T-helper 1 cell (primary cell): ENCODE results near the gene ACACB.

Experiments
- DNase-seq, 5 donors: peaks; one replicate each; pipeline ENCODE4 v3.0.0-alpha.2; 2012 to 2020

Gene ACACB

GRCh38 chr12:109178532-109178931, 62.1 kb downstream of the ACACB start:
- DNase-seq = no peak

DNA sequence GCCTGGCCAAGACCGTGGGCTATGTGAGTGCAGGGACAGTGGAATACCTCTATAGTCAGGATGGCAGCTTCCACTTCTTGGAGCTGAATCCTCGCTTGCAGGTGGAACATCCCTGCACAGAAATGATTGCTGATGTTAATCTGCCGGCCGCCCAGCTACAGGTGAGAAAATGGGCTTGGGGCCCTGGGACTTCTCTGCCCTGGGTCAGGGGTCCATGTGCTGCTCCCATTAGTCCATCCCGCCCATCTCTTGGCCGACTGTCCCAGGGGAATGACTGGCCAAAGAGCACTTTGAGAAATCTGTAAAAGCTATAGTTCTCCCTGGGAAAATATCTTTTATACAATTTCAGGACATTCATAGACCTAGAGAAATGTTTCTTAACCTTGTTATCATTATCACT, 63.5 kb downstream of the ACACB start:
- DNase-seq = no peak

GRCh38 chr12:109182041-109182839, 65.9 kb downstream of the ACACB start:
- no peak for DNase-seq

- no peak for DNase-seq
Observed at GRCh38 chr12:109185441-109185840, 69.1 kb downstream of the ACACB start.

- no peak for DNase-seq
Observed at GRCh38 chr12:109186993-109187653, 70.7 kb downstream of the ACACB start.

DNA sequence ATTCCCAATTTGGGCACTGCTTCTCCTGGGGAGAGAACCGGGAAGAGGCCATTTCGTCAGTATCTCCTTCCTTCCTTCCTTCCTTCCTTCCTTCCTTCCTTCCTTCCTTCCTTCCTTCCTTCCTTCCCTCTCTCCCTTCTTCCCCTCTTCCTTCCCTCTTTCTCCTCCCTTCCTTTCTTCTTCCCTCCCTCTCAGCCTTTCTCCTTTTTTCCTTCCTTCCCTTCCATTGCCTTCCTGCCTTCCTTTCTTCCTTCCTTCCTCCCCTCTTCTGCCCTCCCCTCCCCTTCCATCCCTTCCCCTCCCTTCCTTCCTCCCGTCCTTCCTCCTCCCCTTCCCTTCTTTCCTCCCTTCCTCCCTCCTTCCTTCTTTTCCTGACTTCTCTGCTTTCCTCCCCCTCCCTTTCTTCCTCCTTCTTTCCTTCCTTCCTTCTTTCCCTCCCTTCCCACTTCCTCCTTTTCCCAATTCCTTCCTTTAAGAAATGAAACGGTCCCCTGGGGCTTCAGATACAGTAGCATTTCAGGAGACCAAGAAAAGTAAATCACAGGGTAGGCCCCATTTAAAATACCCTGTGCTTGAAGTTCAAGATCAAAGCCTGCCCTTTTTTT, 71.8 kb downstream of the ACACB start:
- no peak for DNase-seq

DNA sequence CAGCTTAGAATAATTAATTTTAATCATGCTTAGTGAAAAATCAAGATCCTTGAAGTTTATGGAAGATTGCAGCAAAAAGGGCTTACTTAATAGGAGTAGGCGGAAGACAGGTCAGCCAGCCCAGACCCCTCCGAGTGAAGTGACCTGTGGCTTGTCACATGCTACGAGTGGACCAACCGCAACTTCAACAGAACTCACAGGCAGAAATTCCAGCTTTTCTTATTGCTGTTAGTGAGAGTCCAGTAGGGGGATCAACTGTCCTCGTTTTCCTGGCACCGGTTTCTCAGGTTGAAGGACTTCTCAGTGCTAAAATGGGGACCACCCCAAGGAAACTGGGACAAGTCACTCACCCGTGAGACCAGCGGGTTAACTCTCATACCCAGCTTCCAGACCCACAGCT, 72.9 kb downstream of the ACACB start:
- DNase-seq = no peak

GRCh38 chr12:109191621-109192250, 75.3 kb downstream of the ACACB start:
- DNase-seq = no peak

- DNase-seq = no peak
Observed at GRCh38 chr12:109192358-109192757, 76.0 kb downstream of the ACACB start.

DNA sequence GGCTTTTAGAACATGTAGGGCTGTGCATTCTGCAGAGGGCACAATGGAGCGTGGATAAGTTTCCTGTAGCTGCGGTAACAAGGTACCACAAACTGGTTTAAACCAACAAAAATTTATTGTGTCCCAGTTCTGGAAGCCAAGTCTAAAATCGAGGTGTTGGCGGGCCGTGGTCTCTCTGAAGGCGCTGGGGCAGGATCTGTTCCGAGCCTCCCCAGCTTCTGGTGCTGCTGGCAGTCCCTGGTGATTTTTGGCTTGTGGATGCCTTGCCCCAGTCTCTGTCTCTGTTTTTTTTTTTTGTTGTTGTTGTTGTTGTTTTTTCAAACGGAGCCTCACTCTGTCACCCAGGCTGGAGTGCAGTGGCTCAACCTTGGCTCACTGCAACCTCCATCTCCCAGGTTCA, 77.5 kb downstream of the ACACB start:
- no peak for DNase-seq

DNA sequence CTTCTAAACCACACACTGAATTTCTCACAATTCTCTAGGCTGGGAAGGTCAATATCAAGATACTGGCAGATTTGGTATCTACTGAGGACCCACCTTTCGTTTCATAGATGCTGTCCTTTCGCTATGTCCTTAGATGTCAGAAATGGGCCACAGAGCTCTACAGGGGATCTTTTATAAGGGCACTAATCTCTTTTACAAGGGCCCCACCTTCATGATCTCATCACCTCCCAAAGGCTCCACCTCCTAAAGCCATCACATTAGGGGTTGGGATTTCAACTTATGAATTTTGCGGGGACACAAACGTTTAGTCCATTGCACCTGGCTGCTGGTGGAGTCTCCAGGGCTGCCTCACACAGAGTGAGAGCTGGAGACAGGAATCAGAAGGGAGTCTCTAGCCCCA, 79.9 kb downstream of the ACACB start:
- no peak for DNase-seq

GRCh38 chr12:109197327-109197726, 80.9 kb downstream of the ACACB start:
- DNase-seq = no peak

- DNase-seq = no peak
Observed at GRCh38 chr12:109199324-109199723, 82.9 kb downstream of the ACACB start.

DNA sequence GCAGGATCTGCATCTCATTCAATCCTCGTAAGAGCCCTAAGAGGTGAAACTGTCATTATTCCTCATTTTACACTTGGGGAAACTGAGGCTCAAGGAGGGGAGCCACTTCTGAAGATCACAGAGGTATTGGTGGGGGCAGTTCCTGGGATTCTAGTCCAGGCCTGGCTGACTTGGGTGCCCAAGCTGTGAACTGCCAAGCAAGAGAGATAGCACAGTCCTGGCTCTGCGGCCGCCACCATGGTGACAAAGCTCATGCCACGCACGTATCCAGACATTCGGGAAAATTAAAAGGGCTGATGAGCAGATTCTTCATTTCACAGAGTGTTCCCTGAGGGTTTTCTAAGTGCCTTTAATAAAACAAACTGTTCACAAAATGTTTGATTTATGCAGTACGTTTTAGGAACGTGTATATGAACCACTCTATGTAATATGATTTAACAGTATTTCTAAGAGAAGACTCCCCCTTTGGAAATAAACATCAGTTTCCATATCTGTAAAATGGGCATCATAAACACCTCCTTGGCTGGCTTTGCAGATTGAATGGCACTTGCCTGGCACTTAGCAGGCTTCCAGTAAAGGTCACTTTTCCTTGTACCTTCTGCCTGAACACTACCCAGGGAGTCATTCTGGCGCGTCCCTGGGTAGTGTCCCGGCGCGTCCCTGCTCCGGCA, 84.6 kb downstream of the ACACB start:
- no peak for DNase-seq

DNA sequence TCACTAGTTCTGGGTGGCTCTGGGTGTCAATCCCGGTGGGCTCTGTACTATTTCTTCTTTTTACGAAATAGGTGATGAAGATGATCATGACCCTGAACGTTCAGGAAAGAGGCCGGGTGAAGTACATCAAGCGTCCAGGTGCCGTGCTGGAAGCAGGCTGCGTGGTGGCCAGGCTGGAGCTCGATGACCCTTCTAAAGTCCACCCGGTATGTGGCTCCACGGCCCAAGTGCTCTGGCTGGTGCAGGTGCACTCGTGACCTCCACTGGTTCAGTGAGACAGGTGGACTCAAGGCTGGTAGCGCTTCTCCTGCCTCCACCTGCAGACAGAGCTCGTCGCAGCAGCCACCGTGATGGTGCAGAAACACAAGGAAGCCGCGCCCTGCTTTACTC, 85.1 kb downstream of the ACACB start:
- no peak for DNase-seq

DNA sequence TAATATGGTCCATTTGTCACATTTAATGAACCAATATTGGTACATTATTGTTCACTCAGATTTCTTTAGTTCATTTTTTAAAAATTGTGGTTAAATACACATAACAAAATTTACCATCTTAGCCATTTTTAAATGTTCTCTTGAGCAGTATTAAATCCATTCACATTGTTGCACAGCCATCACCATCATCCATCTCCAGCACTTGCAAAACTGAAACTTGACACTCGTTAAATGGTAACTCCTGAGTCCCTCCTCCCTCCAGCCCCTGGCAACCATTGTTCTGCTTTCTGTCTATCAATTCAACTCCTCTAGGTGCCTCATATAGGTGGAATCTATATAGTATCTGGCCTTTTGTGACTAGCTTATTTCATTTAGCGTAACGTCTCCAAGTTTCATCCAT, 86.4 kb downstream of the ACACB start:
- no peak for DNase-seq

DNA sequence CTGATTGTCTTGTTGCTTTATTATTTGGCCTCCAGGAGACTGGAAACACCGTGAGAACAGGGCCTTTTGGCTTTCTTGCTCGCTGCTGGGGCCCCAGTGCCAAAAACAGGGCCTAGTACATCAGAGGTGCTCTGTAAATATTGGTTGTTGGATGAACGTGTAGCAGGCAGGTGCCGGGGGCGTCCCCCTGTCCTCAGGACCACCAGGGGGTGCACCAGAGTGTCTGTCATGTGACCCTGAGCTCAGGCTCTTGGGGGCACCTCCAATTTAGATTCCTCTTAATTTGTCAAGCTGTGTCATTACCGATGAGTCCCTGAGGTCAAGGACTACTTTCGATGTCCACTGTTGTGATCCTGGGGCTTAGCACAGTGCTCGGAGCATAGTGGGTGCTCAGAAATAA, 87.1 kb downstream of the ACACB start:
- no peak for DNase-seq

DNA sequence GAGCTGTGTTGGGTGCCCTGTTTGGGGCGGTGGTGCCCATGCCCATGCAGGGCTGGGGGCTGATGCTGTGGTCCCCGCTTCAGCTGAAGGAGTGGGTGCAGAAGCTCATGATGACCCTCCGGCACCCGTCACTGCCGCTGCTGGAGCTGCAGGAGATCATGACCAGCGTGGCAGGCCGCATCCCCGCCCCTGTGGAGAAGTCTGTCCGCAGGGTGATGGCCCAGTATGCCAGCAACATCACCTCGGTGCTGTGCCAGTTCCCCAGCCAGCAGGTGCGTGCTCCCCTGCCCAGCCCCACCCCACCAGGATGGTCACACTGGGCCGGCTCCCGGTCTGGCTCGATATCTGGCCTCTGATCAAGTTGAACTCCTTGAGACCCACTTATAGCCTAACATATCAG, 92.7 kb downstream of the ACACB start:
- DNase-seq = no peak

DNA sequence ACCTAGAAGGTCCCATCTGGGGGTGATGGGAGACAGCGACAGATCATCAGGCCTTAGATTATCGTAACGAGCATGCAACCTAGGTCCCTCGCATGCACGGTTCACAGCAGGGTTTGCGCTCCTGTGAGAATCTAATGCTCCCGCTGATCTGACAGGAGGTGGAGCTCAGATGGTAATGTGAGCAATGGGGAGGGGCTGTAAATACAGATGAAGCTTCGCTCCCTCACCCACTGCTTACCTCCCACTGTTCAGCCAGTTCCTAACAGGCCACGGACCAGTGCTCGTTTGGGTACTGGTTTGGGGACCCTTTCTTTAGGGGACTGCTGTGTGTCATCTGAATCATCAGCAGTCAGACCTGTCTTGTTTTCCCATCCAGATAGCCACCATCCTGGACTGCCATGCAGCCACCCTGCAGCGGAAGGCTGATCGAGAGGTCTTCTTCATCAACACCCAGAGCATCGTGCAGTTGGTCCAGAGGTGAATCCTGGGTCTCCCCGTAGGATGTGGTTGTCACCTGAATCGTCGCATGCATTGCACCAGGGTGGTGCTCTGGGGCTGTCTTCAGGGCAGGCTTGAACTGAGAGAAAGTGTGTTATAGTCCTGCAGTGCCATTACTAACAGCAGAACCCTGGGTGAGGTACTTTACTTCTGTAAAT, 96.2 kb downstream of the ACACB start:
- DNase-seq = no peak

- no peak for DNase-seq
Observed at GRCh38 chr12:109214131-109214530, 97.7 kb downstream of the ACACB start.

- no peak for DNase-seq
Observed at GRCh38 chr12:109218996-109219395, 102.6 kb downstream of the ACACB start.

GRCh38 chr12:109219938-109220337, 103.6 kb downstream of the ACACB start:
- DNase-seq = no peak
